Epidermal melanocyte (primary cell): ENCODE results near the gene NRAS.
"Not testable (repeated sequence)": the region's sequence is repeated elsewhere in the genome, so short reads cannot be mapped to it uniquely, and the experiment has no call there.

Source experiments
- DNase-seq: peaks from one replicate; pipeline ENCODE4 v3.0.0; 2011; ENCODE audit warnings: low spot score; ENCODE audit not compliant: insufficient read length

Gene NRAS

GRCh38 chr1:114716304-114717170 is at the start of gene NRAS:
TSS of gene NRAS (minus strand) at chr1:114716771. CDS start at chr1:114716160, 611 bp downstream.
- peak; percentile 72 for DNase-seq

DNA sequence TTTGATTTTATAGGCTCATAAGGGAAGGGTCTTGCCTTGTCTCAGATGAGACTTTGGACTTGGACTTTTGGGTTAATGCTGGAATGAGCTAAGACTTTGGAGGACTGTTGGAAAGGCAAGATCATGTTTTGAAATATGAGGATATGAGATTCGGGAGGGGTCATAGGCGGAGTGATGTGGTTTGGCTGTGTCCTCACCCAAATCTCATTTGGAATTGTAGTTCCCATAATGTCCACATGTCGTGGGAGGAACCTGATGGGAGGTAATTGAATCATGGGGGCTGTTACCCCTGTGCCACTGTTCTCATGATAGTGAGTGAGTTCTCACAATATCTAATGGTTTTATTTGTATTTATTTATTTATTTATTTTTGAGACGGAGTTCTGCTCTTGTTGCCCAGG is 48.1 kb upstream of the NRAS start:
- DNase-seq, result no peak

DNA sequence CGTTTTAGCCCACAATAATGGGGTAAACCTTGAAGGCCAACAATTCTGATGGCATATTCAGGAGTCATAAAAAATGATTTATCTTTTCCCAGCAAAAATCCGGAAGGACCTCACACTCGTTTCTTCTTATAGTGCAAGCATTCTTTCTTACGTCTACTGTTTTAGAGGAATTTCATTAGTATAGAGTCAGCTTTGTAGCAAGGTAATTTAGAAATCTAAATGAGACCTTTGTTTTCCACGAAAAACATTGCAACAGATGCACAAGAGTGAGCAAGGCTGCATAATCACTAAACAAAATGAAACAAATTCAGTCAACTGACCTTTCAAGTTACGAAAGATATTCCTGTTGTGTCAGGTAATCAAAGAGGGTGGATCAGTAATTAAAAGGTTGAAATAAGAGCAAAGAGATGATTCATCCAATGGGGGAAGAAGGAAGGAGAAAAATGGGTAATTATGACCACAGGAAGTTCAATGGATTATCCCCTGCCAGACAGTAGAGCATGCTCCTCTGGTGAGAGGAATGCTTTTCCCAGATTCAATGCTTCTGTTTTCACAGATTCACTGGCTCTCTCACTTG is 41.8 kb upstream of the NRAS start:
- no peak for DNase-seq

DNA sequence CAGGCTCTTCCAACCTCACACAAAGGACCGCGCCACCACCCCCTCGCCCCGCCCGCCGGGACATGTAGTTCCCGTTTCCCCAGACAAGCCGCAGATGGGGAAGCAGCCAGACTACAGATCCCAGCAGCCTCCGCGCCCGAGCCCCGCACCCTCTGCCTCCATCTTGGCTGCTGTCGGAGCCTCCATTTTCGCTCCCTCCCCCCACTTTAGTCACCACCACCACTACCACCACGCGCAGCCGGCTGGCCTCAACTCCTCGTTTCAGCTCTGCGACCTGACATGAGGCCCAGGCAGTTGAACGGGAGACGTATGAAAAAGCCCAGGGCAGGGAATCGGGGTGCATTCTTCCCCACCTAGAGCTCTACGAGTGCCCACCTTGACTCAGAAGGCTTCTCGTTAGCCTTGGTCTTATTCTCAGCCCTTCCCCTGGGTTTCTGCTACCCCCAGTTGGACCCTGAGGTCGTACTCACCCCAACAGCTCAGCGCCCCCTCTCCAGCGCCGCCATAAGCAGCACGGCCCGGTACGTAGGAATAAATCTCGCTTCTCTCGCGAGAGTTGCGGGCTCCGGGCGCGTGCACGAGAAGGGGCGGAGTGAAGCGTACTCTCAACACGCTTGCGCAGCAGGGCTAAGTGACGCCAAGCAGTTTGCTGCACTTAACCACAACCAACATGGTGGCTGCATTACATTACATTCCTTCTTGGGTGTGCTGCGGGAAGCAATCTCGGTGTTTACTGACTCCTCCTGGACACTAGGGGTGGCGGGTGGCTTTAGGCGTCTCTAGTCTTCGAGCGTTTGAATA is 41.1 kb upstream of the NRAS start, which contains the start of gene CSDE1:
CSDE1 (minus strand) TSS at position 530 of the 801 bp plus-strand sequence. CDS start 18,094 bp downstream, outside the sequence.
- DNase-seq, result peak; percentile 89

DNA sequence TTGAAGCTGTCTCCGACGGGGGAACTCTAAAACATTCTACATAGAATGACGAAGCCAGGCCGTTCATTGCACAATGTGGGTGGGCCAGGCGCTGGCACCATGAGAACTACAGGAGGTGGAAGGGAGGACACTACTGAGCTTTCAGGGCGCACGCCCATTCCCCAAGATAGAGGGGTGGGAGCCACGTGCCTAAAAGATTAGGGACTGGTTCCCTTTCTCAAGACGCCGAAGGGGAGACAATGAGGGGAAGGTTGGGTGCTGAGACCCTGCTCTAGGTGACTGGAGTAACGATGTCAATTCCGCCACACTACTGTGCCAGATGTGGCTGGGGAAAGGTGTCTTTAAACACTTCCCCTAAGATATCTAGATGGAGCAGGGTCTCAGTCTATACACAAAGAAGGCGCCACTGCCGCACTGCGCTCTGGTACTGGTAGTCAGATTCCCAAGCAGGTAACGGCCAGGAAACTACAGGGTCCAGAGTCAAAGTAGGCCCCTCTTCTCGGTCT is 40.4 kb upstream of the NRAS start:
- DNase-seq, result no peak

GRCh38 chr1:114756009-114756892 is 39.7 kb upstream of the NRAS start:
- DNase-seq, result no peak

DNA sequence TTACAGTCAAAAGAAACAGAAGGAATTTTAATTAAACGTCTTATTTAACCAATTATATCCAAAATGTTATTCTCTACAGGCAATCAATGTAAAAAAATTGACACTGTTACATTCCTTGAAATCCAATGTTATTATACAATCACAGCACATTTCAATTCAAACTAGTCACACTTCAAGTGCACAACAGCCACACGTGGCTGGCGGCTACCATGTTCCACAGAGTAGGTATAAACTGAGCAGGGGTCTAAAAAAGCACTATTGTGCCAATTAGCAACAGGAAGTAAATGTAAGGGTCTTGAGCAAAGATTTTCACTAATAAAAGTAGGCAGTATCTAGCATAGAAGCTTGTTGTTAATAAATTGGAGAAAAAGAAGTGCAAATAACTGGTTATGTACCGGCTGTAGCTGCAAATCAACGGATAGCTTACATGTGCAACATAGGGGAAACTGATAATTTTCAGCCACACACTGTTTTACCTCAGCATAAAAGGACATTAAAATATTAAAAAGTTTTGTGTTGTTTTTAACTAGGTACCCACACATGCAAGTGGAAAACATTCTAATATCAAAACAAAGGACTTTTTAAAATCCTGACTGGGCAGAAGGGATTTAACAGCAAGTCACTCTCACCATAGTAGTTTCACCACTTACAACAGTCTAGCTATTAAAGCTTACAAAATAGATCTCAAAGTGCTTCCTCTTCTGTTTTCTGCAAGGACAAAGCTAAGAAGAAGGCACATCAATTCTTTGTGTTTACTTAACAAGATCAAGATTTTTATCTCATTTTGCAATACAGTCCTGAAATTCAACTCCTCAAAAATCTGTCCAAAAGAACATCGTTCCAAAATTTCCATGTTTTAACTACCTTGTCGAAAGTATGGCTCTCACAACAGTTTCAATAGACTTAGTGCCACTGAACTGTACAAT is 38.7 kb upstream of the NRAS start:
- DNase-seq, result no peak

DNA sequence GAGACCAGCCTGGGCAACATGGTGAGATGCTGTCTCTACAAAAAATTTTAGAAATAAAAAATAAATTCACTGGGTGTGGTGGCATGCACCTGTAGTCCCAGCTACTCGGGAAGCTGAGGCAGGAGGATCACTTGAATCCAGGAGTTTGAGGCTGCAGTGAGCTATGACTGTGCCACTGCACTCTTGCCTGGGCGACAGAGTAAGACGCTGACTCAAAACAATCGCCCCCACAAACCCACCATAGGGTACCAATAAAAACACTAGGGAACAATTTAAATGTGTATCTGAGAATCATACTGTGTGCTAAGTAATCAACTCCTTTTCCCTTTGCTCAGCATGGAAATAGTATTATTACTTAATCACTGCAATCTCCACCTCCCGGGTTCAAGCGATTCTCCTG is 37.1 kb upstream of the NRAS start:
- DNase-seq, result not testable (repeated sequence)

GRCh38 chr1:114753143-114753542 is 36.6 kb upstream of the NRAS start:
- no peak for DNase-seq

GRCh38 chr1:114750780-114751179 is 34.2 kb upstream of the NRAS start:
- DNase-seq, result no peak

GRCh38 chr1:114749835-114750234 is 33.3 kb upstream of the NRAS start:
- no peak for DNase-seq

DNA sequence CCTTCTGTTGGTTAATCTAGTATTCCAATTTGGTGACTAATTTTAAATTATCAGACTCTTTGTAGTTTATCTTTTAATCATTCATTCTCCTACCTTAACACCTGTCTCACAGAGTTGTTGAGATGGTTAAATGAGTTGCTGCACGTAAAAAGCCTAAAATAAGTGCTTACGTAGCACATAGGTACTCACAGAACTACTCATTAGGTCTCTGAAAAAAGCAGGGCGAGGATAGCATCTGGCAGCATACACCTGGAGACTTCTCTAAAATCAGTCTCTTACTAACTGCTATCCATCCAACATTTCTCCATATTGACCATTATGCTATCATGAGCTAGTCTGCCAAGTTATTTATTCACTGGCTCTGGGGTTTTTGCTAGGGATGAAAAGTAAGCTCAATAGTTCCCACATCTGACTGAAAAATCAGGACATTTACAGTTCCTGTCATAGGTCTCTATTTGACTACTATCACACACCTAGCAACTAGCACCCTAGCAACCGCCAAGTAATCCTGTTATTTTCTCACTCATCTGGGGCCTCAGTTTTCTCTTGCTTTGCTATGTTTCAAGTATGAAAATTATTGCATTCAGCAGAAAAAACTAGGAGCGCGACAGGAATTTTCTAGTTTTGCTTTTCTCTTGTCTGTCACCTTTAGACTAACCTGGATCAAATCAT is 30.0 kb upstream of the NRAS start:
- DNase-seq, result no peak

- DNase-seq, result no peak
Measured at GRCh38 chr1:114745291-114745690, 28.7 kb upstream of the NRAS start.

- DNase-seq, result no peak
Measured at GRCh38 chr1:114741963-114742746, 25.6 kb upstream of the NRAS start.

DNA sequence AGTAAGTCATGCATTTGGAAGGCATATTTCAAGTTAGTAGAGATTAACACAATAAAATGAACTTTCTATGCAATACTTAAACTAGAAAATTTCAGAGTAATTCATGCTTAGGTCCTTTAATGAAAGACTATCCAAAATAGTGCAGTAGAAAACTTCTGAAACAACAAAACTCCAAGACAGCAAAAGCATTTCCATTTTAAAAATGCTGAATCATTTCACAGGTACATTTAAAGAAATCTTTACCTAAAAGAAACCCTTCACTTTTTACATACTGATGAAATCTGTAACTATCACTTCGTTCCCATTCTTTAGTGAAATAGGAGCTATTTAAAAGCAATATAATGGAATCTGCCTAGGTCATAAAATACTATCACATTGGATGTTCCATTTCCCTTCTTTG is 23.8 kb upstream of the NRAS start:
- DNase-seq, result no peak

DNA sequence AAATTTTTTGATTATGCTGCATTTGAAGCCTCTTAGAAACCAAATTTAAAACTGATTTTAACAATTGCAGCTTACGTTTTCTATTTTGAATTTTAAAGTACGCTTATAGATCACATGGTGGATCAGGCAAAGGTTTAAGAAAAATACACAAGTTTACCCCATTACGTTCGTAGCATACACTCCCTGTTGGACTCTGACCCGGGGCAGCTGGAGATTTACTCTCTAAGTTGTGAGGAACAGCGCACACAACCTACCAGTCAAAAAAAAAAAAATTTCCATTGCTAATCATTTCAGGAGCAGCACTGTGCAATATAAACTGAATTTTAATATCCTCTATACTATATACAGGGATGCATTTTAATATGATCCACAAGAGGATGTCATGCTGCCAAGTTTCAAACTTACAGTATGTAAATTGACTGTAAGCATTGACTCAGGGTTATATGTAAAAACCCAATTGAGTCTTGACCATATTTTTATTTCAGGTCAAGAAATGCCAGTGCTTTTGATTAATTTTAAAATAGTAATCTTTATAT is 20.8 kb upstream of the NRAS start:
- DNase-seq, result no peak

GRCh38 chr1:114735479-114735878 is 18.9 kb upstream of the NRAS start:
- no peak for DNase-seq

GRCh38 chr1:114729782-114730181 is 13.2 kb upstream of the NRAS start:
- no peak for DNase-seq
